Dermis microvascular lymphatic vessel endothelial cell (primary cell): ENCODE results near the gene THBS3. TPM values are rescaled to one million over a fixed set of nuclear protein-coding genes. Genes with fewer than 3 reads are reported as not detected.
"Not testable (repeated sequence)": the region's sequence is repeated elsewhere in the genome, so short reads cannot be mapped to it uniquely, and the experiment has no call there.

Source experiments
- DNase-seq, 2 donors: peaks; one replicate each; pipeline versions ENCODE4 v3.0.0 to v3.0.0-alpha.2; 2010; ENCODE audit warnings: low read depth in 2 of 2
- total RNA-seq: library from RNA; depleted of rRNA; stranded (reverse); fragments of >200 nt; gene quantifications from 2 replicates; pipeline ENCODE4 v1.2.1, GENCODE V29; 2014

The THBS3 gene
- total RNA-seq, result 11.0 and 19.5 TPM in 2 replicates

DNA sequence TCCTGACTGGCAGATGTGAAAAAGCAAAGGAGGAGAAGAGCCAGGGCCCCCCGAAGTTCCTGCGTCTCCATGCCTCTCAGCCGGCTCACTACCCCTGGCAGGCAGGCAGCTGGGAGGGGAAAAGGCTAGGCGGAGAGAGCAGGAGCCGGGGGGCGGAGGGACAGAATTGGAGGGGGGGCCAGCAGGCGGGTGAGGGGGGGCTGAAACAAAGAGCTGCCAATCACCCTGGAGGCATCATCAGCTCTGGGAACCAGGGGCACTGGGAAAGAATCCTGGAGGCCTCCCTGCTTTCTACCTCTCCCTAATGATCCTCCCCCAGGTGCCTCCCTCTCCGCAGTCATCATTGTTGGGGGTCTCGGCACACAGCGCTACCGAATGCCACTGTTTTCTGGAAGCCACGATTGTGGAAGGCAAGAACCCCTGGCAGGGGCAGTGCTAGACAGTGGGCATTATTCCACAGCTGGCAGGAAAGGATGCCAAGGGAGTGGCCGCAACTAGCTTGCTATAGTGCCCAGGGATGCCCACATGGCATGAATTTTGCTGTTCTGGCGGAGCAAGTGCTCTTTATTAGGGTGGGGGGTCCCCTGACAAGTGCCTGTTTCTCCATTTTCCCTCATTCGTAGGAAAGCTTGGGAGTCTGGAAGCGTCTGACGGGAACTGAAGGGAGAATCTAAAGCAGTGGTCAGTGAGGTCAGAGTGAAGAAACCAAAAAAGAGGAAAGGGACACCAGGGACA lies at the start of gene THBS3:
TSS of gene THBS3 (minus strand) at position 92 of the 735 bp plus-strand sequence. CDS start at position 71, 21 bp downstream.
- peak in 1 of 2 donors; percentile 50 for DNase-seq

DNA sequence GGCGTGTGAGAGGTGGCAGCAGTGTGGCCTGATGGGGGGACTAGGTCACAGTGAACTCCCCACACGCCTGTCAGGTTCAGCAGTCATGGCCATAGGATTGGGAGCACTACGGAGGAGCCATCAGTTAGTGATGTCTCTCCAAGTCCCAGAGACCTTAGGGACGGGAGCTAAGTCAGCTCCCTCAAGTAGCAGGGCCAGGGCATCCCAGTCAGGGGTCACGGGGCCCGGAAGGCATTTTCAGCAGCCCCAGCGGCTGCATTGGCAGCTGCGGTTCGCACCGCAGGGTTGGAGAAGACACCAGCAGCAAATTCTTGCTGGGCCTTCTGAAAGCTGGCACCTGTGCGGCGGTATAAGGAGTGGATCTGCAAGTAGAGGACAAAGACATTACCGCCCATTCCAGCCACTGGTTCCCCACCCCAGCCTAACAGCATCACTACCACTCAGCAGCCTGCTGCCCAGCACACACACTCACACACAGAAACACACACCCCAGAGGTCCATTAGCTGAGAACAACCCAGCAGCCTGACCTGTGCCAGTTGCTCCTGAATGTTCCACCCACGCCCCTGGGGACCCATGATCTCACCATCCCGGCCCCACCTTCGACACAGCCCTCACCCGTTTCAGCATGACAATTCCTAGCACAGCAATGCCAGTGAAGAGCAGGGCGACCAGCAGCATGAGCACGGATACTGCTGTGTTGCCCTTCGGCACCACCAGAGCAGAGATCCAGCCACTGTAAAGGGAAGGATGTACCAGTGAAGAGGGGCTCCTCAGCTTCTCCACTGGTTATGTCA lies 48.6 kb upstream of the THBS3 start:
- no peak for DNase-seq

DNA sequence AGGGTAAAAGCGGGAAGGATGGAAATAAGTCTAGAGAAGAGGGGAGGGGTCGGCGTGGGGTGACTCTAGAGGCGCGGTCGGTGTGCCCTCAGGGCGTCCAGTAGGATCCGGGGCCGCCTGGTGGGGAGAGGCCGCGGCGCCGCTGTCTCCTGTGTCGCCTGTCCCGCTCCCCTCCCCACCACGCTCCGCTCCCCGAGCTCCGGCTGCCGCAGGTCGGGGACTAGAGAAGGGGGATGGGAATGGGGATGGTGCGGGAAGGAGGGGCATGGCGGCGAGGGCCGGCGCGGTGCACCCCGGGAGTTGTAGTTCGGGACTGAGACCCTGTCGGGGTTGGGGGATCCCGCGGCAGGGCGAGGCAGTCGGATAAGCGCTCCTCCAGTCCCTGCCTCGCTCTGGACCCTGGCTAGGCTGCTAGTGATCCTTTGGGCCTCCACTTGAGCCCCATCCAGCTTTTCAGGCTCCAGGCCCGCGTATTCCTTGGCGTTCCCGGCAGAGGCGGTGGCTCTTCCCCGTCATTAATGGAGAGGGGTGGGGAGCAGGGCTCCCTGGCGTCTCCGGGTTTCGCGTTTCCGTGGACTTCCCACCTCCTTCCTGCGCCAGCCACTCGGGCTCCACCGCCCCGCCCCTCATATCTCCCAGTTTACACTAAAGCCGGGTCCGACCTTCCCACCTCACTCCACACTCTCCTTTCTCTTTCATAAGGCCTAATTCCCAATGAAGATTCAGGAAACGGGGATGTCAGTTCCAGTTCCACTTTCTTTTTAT lies 47.7 kb upstream of the THBS3 start, which contains the start of gene ENTREP3:
TSS of gene ENTREP3 (minus strand) at position 241 of the 765 bp plus-strand sequence. CDS start 606 bp downstream, outside the sequence.
- DNase-seq, result peak; percentile 61 to 88

DNA sequence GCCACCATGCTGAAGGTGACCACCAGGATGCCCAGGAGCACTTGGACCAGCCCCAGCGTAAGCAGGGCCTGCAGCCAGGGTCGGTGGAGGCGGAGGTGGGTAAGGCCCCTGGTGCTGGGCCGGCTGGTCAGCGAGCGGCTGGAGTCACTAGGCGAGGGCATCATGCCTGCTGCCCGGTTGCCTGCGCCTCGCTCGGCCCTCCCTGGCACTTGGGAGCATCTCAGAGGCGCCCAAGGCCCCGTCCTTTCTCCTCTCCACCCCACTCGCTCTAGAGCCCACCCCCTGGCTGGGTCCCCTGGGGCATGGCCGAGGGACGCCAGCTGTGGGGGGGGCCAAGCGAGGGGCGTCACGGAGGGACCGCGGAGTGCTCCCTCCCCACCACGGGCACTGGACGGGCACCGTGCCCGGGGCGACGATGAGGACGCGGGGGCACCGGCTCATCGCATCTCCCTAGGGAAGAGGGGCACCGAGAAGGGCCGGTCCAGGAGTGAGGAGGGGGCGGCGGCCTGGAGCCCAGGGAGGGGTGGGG lies 47.1 kb upstream of the THBS3 start:
- peak in 1 of 2 donors; percentile 14 for DNase-seq

DNA sequence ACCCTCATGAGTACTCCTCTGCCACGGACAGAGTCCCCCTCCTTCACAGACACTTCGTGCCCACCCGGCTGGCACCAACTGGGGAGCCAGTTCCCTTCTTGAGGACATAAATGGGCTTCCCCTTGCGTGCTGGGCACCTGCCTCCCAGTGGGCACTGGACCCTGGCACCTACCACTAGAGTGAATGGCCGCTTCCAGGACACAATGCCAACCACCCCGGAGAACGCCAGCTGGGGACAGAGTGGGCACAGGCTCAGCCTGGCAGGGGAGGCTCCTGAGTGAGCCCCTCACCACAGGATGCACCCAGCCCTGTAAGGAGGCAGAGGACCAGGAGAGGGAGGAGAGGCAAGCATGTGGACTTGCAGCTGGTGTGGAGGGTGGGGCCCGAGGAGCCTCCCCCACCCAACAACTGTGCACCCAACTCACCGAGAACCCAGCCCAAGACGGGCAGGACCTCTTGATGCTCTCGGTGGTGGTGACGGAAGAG lies 46.6 kb upstream of the THBS3 start:
- DNase-seq, result no peak

DNA sequence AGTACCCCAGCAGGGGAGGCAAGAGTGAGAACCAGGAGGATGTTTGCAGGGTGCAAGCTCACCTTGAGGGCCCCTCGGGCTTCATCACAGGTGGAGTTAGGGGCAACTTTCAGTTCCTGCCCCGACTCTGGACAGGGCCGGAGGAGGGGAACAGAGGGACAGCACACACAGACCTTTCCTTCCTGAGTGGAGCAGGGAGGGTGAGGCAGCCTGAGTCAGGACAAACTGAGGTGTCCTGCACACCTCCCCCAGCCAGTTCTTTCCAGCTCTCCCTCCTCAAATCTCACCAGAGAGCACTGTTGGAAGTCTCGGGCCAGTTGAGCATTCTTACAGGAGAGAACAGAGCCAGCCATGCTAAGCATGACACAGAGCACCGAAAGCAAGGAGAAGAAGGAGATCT lies 46.1 kb upstream of the THBS3 start:
- DNase-seq, result peak in 1 of 2 donors; percentile 12

DNA sequence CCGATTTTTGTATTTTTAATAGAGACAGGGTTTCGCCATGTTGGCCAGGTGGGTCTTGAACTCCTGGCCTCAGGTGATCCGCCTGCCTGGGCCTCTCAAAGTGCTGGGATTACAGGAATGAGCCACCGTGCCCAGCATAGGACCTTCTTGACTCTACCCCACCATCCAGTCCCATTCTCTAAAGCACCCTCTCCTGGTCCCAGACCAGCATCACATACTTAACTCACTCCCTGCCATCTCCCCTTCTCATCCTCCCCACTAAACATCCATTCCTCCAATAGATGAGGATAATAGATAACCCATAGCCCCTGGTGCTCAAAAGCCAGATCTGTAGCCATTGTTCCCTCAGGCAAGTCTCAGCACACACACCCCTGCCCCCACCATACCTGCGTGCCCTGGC lies 45.5 kb upstream of the THBS3 start:
- no peak for DNase-seq

DNA sequence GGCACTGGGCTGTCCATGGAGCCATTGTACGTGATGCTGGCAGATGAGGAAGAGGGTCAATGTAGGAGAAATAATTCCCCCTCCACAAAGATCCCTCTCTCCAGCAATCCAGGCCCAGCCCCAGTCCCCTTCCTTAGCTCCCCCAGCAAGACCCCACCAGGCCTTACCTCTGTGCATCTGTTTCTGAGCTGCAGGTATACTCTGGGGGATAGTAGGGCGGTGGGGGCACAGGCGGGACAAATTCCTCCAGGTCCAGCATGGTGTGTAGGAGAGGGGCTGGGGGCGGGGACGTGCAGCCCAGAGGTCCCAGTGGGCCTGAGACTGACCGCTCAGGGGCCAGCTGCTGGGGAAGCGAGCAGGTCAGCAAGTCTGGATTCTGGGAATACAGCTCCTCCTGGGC lies 43.9 kb upstream of the THBS3 start:
- DNase-seq, result no peak

DNA sequence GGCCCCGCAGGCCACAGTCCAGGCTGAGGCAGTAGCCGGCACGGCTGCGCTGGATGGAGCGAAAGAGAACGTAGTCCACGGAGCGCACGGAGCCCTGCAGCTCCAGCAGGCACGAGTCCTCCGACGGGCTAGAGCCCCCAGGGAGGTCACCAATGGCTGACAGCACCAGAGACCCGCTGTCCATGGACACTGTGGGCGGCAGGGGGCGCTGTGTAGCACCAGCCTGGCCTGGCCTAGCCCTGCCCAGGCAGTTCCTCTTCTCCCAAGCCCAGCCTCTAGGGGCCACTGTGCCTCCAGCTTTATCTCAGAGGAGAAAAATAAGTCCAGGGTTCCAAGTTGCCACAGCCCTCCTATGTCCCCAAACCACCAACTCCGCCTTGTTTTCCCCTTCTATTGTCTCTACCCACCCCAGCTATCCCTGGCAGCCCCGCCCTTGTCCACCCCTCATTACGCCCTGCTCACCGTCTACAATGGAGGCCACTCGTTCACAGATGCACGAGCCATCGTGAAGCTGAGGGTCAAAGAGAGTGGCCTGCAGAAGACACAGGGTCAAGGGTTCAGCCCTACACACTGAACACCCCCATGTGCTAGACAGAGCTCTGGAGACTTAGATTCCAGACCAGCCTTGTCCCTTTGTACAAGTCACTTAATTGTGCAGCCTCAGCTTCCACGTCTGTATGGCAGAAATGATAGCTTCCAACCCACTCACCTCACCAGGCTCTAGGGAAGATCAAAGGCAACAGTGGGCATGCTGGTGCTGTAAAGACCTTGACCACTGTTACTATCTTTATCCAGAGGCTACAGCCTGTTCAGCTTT lies 43.1 kb upstream of the THBS3 start:
- DNase-seq, result peak; percentile 78 to 92

DNA sequence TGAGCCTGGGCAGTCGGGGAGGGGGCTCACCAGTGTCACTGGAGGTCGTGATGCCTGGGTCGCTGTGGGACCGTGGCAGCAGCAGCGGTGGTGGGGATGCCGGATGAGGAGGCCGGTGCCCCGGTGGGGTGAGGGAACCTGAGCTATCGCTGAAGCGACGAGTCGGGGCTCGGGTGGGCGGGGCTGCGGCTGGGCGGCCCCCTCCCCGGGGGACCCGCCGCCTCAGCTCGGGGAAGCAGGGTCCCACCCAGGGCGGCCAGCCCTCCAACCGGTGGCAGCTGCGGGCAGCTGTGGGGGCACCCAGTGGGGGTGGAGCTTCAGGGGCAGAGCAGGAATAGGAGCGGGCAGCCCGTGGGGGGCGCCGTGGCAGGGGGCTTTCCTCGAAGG lies 42.5 kb upstream of the THBS3 start:
- no peak for DNase-seq

DNA sequence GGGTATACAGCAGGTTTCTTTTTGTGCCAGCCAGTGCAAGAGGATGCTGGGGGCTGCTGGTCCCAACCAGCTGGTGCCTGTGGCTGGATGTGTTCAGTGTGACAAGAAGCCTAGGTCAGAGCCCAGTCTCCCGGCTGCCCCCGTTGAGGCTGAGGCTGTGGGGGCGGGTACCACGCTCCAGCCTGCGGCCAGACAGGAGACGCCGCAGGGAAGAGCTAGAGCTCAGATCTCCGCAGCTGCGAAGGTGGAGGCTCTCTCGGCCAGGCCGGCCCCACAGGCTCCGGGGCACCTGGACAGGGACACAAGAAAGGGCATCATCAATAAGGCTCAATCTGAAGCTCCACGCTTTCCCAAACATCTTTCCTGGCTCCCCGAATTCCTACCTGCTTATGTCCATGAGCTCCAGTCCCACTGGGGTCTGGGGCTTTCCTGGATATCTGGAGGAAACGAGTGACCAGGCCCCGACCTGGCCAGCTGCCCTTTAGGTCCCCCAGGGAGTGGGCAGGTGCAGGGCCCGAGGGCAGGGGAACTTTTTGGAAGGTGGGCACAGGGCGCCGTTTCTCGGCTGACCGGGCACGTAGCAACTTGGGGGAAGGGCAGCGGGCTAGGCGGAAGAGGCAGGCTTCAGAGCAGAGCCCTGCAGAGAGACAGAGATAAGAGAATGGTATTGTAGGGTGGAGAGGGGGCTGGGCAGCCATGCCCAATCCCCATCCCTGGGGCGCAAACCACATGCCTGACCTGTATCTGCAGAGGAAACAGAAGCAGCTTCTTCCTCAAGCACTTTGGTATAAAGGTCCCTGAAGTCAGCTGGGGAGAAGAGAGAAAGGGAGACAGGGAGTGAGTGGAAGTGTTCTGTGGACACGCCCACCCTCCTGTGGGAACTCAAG lies 40.2 kb upstream of the THBS3 start:
- no peak for DNase-seq

DNA sequence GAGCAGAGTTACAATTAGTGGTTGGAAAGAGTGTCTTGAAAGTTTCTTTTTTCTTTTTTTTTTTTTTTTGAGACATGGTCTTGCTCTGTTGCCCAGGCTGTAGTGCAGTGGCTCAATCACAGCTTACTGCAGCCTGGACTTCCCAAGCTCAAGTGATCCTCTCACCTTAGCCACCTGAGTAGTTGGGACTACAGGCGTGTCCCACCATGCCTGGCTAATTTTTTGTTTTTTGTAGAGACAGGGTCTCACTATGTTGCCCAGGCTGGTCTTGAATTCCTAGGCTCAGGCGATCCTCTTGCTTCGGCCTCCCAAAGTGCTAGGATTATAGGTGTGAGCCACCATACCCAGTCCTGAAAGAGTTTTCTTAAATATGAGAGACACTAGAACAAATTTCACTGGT lies 39.1 kb upstream of the THBS3 start:
- DNase-seq, result not testable (repeated sequence)

DNA sequence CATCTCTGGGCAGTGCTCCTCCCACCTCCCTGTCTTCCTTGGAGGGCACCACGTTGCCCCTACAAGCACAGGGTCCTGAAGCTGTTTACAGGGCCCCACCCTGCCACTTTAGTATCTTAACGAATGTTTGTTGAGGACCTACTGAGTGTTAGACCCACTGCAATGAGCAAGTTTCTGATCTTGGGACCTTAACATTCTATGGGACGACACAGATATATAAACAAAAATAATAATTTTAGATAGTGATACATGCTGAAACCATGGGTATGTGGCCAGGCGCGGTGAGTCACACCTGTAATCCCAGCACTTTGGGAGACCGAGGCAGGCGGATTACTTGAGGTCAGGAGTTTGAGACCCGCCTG lies 37.4 kb upstream of the THBS3 start:
- no peak for DNase-seq

DNA sequence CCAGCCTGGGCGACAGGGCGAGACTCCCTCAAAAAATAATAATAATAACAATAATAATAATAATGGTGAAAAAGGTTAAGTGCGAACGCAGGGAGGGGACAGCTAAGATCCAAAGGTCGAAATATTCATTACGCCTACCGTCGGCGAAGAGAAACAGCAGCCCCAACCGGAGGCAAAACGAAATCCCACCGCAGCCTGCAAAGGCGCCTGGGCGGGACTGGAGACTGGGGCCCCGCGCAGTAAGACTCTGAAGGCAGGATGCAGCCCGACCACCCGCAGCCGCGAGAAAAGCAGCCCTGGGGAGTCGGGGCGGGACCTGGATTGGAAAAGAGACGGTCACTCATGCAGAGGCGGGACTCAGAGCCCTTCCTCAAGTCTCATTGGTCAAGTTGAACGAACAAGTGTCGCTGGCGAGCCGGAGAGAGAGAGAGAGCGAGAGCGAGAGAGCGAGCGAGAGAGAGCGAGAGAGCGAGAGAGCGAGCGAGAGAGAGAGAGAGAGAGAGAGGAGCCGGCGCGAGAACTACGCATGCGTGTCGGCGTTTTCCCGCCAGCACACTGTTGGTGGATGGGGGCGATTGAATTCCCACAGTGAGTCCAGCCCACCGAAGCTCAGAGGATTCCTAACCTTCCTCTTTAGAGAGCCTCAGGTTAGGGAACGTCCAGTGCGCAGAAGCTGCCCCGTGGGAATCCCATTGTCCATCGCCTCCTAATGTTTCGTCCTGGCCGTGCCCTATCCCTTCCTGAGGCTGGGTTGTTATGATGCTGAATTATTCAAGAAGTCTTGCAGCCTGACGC lies 36.9 kb upstream of the THBS3 start:
- peak; percentile 98 to 99 for DNase-seq

DNA sequence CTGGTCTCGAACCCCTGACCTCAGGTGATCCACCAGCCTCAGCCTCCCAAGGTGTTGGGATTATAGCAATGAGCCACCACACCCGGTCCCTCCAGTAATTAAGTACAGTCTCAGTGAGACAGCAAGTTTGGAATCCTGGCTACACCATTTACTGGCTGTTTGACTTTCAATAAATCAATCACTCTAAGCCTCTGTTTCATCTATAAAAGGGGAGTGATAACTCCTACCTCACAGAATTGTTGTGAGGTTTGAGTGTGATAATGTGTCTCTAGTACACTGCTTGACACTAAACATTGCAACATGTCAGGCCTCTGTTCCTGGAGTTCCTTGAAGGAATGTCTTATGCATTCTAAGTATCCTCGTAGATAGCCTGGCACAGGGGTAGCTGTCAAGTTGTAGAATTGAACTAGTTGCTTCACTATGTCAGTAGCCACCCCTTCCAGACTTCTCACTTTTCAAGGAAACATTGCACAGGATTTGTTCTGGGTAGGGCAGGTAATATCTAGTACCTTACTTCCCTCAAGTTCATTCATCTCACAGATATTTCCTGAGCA lies 35.2 kb upstream of the THBS3 start:
- no peak for DNase-seq

DNA sequence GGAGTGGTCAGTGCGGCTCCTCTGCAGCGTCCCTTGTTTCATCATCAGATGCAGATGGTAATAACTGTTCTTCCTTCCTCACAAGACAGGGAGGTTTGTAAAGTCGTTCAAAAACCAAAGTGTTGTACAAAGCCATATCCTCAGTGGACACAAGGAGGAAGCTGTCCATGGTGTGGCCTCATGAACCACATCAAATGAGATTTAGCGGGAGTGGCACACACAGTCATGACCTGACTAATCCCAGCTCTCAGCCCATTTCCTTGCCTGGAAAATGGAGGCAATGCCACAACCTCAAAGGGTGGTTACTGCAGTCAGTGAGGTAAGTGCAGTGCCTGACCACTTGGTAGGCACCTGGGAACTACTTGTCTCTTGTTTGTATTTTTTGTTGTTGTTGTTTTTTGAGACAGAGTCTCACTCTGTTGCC lies 34.2 kb upstream of the THBS3 start:
- DNase-seq, result no peak

DNA sequence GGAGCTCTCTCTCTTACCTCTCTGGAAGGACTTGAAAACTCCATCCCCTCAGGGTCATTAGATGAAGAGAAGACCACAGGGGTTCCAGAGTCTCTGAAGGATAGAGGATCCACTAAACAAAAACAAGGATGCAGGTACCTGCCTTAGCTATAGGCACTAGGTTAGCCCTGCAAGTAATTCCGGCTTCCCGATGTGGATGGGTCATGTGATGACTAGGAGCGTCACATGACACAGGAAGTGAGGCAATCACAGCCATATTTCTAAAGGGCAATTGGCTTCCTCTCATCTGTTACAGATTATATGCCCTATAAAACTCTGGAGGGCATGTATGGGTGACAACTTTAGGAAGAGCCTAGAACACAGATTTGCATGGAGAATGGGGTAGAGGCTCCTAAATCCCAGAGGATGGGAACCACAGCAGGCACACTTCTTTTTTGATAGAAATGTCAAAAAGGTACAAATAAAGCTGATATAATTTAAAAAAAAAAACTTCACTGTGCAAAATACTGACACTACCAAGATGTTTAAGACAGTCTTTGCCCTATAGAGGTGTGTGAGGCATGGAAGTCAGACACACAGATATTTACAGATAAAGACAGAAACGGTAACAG lies 33.5 kb upstream of the THBS3 start:
- DNase-seq, result peak; percentile 72 to 81

DNA sequence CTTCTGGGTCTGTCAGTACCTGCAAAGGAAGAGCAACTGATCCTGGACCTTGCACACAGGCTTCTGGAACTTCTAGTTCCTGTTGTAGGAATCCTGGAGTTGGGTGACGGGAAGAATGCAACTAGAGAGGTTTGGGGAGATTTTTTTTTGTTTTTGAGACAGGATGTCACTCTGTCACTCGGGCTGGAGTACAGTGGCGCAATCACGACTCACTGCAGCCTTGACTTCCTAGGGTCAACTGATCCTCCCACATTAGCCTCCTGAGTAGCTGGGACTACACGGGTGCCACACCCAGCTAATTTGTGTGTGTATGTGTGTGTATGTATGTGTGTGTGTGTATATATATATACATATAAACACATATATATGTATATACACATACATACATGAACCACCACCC lies 28.8 kb upstream of the THBS3 start:
- no peak for DNase-seq
